Small intestine (tissue), 7 donors: ENCODE results near the gene COL5A3. TPM values are rescaled to one million over a fixed set of nuclear protein-coding genes. Genes with fewer than 3 reads are reported as not detected.
A peak's percentile ranks its signal among the peaks of the same experiment; 100 is the strongest.
"Not testable (repeated sequence)": the region's sequence is repeated elsewhere in the genome, so short reads cannot be mapped to it uniquely, and the experiment has no call there.

Experiments
- DNase-seq, 2 donors: peaks; one replicate each; pipeline versions ENCODE4 v3.0.0 to v3.0.0-alpha.2; 2013
- FAIRE-seq: peaks from 2 replicates; lab custom pipeline; 2012; peaks lifted over from hg19 to GRCh38; lab: Jason Lieb, UNC
- H3K27ac ChIP-seq, 3 donors: one replicate each; pipeline ENCODE4 v1.5.1; 2013; ENCODE audit warnings: low read length in 2 of 3, mild to moderate bottlenecking in 2 of 3, control low read depth in 1 of 3, inconsistent platforms in 1 of 3, low read depth in 1 of 3, moderate library complexity in 1 of 3
- H3K27me3 ChIP-seq, 3 donors: one replicate each; pipeline ENCODE4 v1.6.1; 2013; ENCODE audit warnings: low read length in 3 of 3, inconsistent platforms in 1 of 3; ENCODE audit not compliant: control insufficient read depth in 3 of 3, insufficient read depth in 3 of 3
- H3K36me3 ChIP-seq, 3 donors: one replicate each; pipeline ENCODE4 v1.6.1; 2013; ENCODE audit warnings: low read length in 3 of 3, inconsistent platforms in 1 of 3, low read depth in 1 of 3, mild to moderate bottlenecking in 1 of 3, moderate library complexity in 1 of 3; ENCODE audit not compliant: control insufficient read depth in 3 of 3, insufficient read depth in 2 of 3
- H3K4me1 ChIP-seq, 3 donors: one replicate each; pipeline ENCODE4 v1.6.1; 2013; ENCODE audit warnings: low read length in 2 of 3, inconsistent platforms in 1 of 3, low read depth in 1 of 3, mild to moderate bottlenecking in 1 of 3, moderate library complexity in 1 of 3; ENCODE audit not compliant: control insufficient read depth in 3 of 3, insufficient read depth in 2 of 3
- H3K4me3 ChIP-seq, 3 donors: one replicate each; pipeline ENCODE4 v1.5.1; 2013; ENCODE audit warnings: low read length in 3 of 3, control low read depth in 1 of 3, inconsistent platforms in 1 of 3, low read depth in 1 of 3, mild to moderate bottlenecking in 1 of 3, moderate library complexity in 1 of 3
- H3K9me3 ChIP-seq, 2 donors: one replicate each; pipeline ENCODE4 v1.6.1; 2013; ENCODE audit warnings: low read depth in 1 of 2, low read length in 1 of 2; ENCODE audit not compliant: control insufficient read depth in 2 of 2, insufficient read depth in 1 of 2
- WGBS, 3 donors: extraction: QIAGEN DNeasy Blood & Tissue Kit; methylation state at CpG; one replicate each; pipeline ENCODE4 v1.1.7; 2013; 5-methylcytosine and 5-hydroxymethylcytosine counted together
- polyA plus RNA-seq, 4 donors: library from polyadenylated mRNA; stranded (reverse) in 3 of 4; unstranded in 1 of 4; fragments of 200-250 nt in 3 of 4; fragments of 120-200 nt in 1 of 4; gene quantifications; one replicate each; pipeline versions ENCODE4 v1.2.1 to v1.2.3, GENCODE V29; 2013
- donor health status: healthy with polysubstance abuse.
- donor health status: control.
- donor health status: control.
- donor health status: Bipolar disorder and iron deficiency.
- donor health status: healthy.

The COL5A3 gene
- polyA plus RNA-seq, 4 donors = 0.54 to 6.1 (median 1.5) TPM

GRCh38 chr19:9935506-9936325, 74.6 kb downstream of the COL5A3 start:
- H3K27me3 ChIP-seq = peaks cover 0 to 30% (median 17%) of the 10 kb centered on the region in 3 donors
- WGBS, 3 donors = 2 to 3% (median 3%) methylated on average over 30 to 44 of the region's 44 CpGs
- DNase-seq = no peak
- peak overlapping the region in 2 of 3 donors; percentile 20 to 35 for H3K4me3 ChIP-seq
- H3K36me3 ChIP-seq = no peaks in the 10 kb centered on the region
- no peak for FAIRE-seq
- H3K4me1 ChIP-seq = peaks cover 0 to 2% (median 2%) of the 10 kb centered on the region in 3 donors
- H3K27ac ChIP-seq = no peak overlapping the region
- H3K9me3 ChIP-seq = no peaks in the 10 kb centered on the region

- FAIRE-seq (no peak), DNase-seq (peak; percentile 36 to 57)
- 10 to 14% (median 11%) methylated on average over 22 to 23 of the region's 23 CpGs for WGBS, 3 donors
- peaks cover 0 to 30% (median 17%) of the 10 kb centered on the region in 3 donors for H3K27me3 ChIP-seq
- no peak overlapping the region for H3K27ac ChIP-seq
- no peaks in the 10 kb centered on the region for H3K9me3 ChIP-seq
- H3K36me3 ChIP-seq = no peaks in the 10 kb centered on the region
- no peak overlapping the region for H3K4me3 ChIP-seq
- peaks cover 0 to 2% (median 2%) of the 10 kb centered on the region in 3 donors for H3K4me1 ChIP-seq
These were observed 76.0 kb downstream of the COL5A3 start for GRCh38 chr19:9934132-9934950.

GRCh38 chr19:9932835-9933234, 77.5 kb downstream of the COL5A3 start:
- 81 to 86% (median 83%) methylated on average over 4 of the region's 4 CpGs for WGBS, 3 donors
- Histone ChIP-seq H3K4me1 (peaks cover 0 to 2% (median 2%) of the 10 kb centered on the region in 3 donors), H3K27me3 (peaks cover 0 to 30% (median 17%) of the 10 kb centered on the region in 3 donors), H3K9me3 (no peaks in the 10 kb centered on the region), H3K4me3 (no peak overlapping the region), H3K27ac (no peak overlapping the region), H3K36me3 (no peaks in the 10 kb centered on the region)
- FAIRE-seq (no peak), DNase-seq (no peak)

- Histone ChIP-seq H3K27me3 (peaks cover 0 to 25% (median 15%) of the 10 kb centered on the region in 3 donors), H3K4me1 (peaks cover 0 to 2% (median 2%) of the 10 kb centered on the region in 3 donors), H3K9me3 (no peaks in the 10 kb centered on the region), H3K4me3 (no peak overlapping the region), H3K27ac (no peak overlapping the region), H3K36me3 (no peaks in the 10 kb centered on the region)
- WGBS, 3 donors = 70 to 77% (median 72%) methylated on average over 1 of the region's 1 CpG
- DNase-seq (no peak), FAIRE-seq (no peak)
These were observed 78.7 kb downstream of the COL5A3 start for GRCh38 chr19:9931629-9932028.

- whole genome bisulfite sequencing, 3 donors = 66 to 85% (median 83%) methylated on average over 4 of the region's 4 CpGs
- no peaks in the 10 kb centered on the region for H3K4me1 ChIP-seq
- H3K27me3 ChIP-seq = no peaks in the 10 kb centered on the region
- H3K27ac ChIP-seq = no peak overlapping the region
- DNase-seq (no peak), FAIRE-seq (no peak)
- no peak overlapping the region for H3K4me3 ChIP-seq
- H3K9me3 ChIP-seq = no peaks in the 10 kb centered on the region
- no peaks in the 10 kb centered on the region for H3K36me3 ChIP-seq
These were observed 86.9 kb downstream of the COL5A3 start for GRCh38 chr19:9923440-9923839.

GRCh38 chr19:9922782-9923379, 87.4 kb downstream of the COL5A3 start:
- DNase-seq, H3K4me3 ChIP-seq, H3K27ac ChIP-seq, H3K27me3 ChIP-seq, FAIRE-seq, H3K9me3 ChIP-seq, H3K4me1 ChIP-seq, H3K36me3 ChIP-seq: not testable (repeated sequence)
- 74 to 86% (median 84%) methylated on average over 5 of the region's 5 CpGs for WGBS, 3 donors

- 7 to 8% (median 8%) methylated on average over 3 of the region's 3 CpGs for WGBS, 3 donors
- DNase-seq (peak; percentile 33 to 47), FAIRE-seq (no peak)
- H3K36me3 ChIP-seq = no peaks in the 10 kb centered on the region
- H3K27me3 ChIP-seq = peaks cover 0 to 30% (median 8%) of the 10 kb centered on the region in 3 donors
- no peak overlapping the region for H3K4me3 ChIP-seq
- H3K9me3 ChIP-seq = no peaks in the 10 kb centered on the region
- peaks cover 0 to 5% (median 2%) of the 10 kb centered on the region in 3 donors for H3K4me1 ChIP-seq
- no peak overlapping the region for H3K27ac ChIP-seq
These were observed 93.0 kb downstream of the COL5A3 start for GRCh38 chr19:9917321-9917720.

- H3K27me3 ChIP-seq = peaks cover under 1 to 36% (median 10%) of the 10 kb centered on the region in 3 donors
- H3K9me3 ChIP-seq = no peaks in the 10 kb centered on the region
- H3K4me3 ChIP-seq = no peak overlapping the region
- WGBS, 3 donors = 46 to 47% (median 46%) methylated on average over 6 of the region's 6 CpGs
- FAIRE-seq (no peak), DNase-seq (no peak)
- H3K4me1 ChIP-seq = peaks cover 0 to 5% (median 2%) of the 10 kb centered on the region in 3 donors
- no peak overlapping the region for H3K27ac ChIP-seq
- no peaks in the 10 kb centered on the region for H3K36me3 ChIP-seq
These were observed 93.6 kb downstream of the COL5A3 start for GRCh38 chr19:9916719-9917118.
